Measurements from ENCODE around the gene ZNF275.

The ZNF275 gene

GRCh38 chrX:153395613-153396319 lies 61.8 kb downstream of the ZNF275 start:
- Histone ChIP-seq H3K4me3 (ENCODE audit: low read length) (no peak overlapping the region), H3K27me3 (ENCODE audit: insufficient read depth, low read length) (no peaks in the 10 kb centered on the region), H3K27ac (ENCODE audit: low read length) (no peak overlapping the region), H3K9me3 (ENCODE audit: insufficient read depth, low read depth, low read length) (no peaks in the 10 kb centered on the region), H3K4me1 (ENCODE audit: insufficient read depth, low read length) (no peaks in the 10 kb centered on the region), H3K9ac (ENCODE audit: low read depth, low read length) (no peak overlapping the region), H3K36me3 (ENCODE audit: insufficient read depth, low read depth, low read length) (no peaks in the 10 kb centered on the region)

GRCh38 chrX:153396320-153397195 lies 62.6 kb downstream of the ZNF275 start:
- Histone ChIP-seq H3K36me3 (ENCODE audit: insufficient read depth, low read depth, low read length) (no peaks in the 10 kb centered on the region), H3K27ac (ENCODE audit: low read length) (no peak overlapping the region), H3K9me3 (ENCODE audit: insufficient read depth, low read depth, low read length) (no peaks in the 10 kb centered on the region), H3K9ac (ENCODE audit: low read depth, low read length) (no peak overlapping the region), H3K4me1 (ENCODE audit: insufficient read depth, low read length) (no peaks in the 10 kb centered on the region), H3K27me3 (ENCODE audit: insufficient read depth, low read length) (no peaks in the 10 kb centered on the region), H3K4me3 (ENCODE audit: low read length) (no peak overlapping the region)

DNA sequence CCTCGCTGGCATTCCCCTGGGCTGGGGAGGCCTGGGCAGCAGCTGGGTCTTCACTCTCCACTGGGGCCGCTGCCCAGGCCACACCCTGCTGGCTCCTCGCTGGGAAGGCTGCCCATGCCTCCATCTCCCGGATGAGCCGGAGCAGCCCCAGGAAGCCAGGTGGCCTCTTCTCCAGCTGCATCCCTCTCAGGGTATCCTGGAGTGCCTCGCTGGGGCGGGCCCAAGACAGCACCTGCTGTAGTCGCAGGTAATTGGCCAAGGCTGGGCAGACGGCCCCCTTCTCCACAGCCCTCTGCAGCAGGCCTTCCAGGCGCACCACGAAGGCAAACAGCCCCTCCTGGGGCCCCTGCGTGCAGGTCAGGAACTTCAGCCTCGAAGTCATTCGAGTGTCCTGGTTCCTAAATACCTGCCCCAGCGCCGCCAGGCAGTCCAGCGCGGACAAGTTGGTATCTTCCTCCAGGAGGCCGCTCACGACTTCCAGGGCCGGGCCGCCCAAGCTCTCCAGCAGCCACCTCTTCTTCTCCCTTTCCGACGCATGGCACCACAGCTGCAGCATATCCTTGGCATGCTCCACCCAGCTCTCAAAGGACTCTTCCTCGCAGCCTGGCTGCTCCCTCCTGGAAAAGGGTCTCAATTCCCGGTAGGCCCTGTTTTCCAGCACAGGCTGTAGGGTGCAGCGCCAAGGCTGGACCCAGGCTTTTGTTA lies 63.5 kb downstream of the ZNF275 start:
- no peaks in the 10 kb centered on the region for H3K36me3 ChIP-seq (ENCODE audit: insufficient read depth, low read depth, low read length)
- no peaks in the 10 kb centered on the region for H3K9me3 ChIP-seq (ENCODE audit: insufficient read depth, low read depth, low read length)
- no peaks in the 10 kb centered on the region for H3K27me3 ChIP-seq (ENCODE audit: insufficient read depth, low read length)
- H3K4me3 ChIP-seq (ENCODE audit: low read length), result no peak overlapping the region
- H3K4me1 ChIP-seq (ENCODE audit: insufficient read depth, low read length), result no peaks in the 10 kb centered on the region
- no peak overlapping the region for H3K9ac ChIP-seq (ENCODE audit: low read depth, low read length)
- H3K27ac ChIP-seq (ENCODE audit: low read length), result no peak overlapping the region

DNA sequence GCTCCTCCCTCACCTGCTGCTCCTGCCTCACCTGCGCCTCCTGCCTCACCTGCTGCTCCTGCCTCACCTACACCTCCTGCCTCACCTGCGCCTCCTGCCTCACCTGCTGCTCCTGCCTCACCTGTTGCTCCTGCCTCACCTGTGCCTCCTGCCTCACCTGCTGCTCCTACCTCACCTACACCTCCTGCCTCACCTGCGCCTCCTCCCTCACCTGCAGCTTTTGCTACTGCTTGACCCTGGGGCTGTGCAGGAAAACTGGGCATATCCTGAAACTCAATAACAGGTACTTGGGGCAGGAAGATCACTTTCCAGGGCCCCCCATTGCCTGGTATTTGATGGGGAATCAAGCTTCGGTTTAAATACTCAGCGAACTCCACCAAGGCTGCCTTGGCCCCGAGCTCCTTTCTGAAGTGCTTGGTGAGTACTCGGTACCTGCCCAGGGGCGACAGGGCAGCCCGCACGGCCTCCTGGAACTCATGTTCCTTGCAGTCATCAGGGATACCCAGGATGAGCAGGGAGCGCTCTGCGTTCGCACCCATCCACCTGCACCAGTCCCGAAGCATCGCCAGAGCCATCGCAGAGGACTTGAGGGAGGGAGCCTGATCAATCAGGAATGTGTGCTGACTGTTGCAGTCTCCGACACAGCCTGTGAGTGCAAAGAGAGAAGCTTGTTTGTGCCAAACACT lies 64.5 kb downstream of the ZNF275 start:
- Histone ChIP-seq H3K9me3 (ENCODE audit: insufficient read depth, low read depth, low read length) (no peaks in the 10 kb centered on the region), H3K36me3 (ENCODE audit: insufficient read depth, low read depth, low read length) (no peaks in the 10 kb centered on the region), H3K4me3 (ENCODE audit: low read length) (no peak overlapping the region), H3K9ac (ENCODE audit: low read depth, low read length) (no peak overlapping the region), H3K27ac (ENCODE audit: low read length) (no peak overlapping the region), H3K4me1 (ENCODE audit: insufficient read depth, low read length) (no peaks in the 10 kb centered on the region), H3K27me3 (ENCODE audit: insufficient read depth, low read length) (no peaks in the 10 kb centered on the region)

- H3K4me3 ChIP-seq (ENCODE audit: low read length), result no peak overlapping the region
- no peaks in the 10 kb centered on the region for H3K36me3 ChIP-seq (ENCODE audit: insufficient read depth, low read depth, low read length)
- no peak overlapping the region for H3K9ac ChIP-seq (ENCODE audit: low read depth, low read length)
Observed at GRCh38 chrX:153400146-153401132, 66.5 kb downstream of the ZNF275 start.

DNA sequence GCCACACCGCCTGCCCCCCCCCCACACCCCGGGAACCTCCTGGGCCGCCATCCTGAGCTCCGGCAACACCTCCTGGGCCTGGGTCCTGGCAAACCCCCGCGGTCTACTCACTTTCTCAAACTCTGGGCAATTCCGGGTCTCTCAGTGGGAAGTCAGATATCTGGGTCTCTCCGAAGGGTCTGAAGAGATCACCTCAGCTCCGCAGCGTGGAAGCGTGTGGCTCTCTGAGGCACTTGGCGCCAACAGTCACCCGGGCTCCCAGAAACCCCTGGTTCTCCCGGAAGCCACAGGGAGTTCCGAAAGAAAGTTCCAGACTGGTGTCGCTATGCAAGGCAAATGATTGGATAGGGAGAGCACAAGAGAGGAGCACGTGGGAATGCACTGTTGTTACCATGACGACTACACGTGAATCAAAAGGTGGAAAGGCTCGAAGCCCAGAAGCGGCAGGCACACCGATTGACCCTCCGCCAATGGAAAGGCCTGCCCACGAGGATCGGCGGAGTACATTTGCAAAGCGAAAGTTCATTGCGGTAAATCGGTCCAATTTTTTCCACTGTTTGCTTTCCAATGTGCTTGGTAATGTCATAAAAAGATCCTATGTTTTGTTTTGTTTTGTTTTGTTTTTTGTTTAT lies 67.3 kb downstream of the ZNF275 start, which contains the start of gene PNMA6E:
PNMA6E (minus strand) TSS at position 218 of the 632 bp plus-strand sequence. CDS start 2,501 bp downstream, outside the sequence.
- Histone ChIP-seq H3K9me3 (ENCODE audit: insufficient read depth, low read depth, low read length) (no peaks in the 10 kb centered on the region), H3K9ac (ENCODE audit: low read depth, low read length) (no peak within 1 kb of the TSS)

More at GRCh38 chrX:153400146-153401132, 66.5 kb downstream of the ZNF275 start:
- Histone ChIP-seq H3K27me3 (ENCODE audit: insufficient read depth, low read length) (no peaks in the 10 kb centered on the region), H3K4me1 (ENCODE audit: insufficient read depth, low read length) (no peaks in the 10 kb centered on the region), H3K27ac (ENCODE audit: low read length) (no peak overlapping the region), H3K9me3 (ENCODE audit: insufficient read depth, low read depth, low read length) (no peaks in the 10 kb centered on the region)

More for the DNA sequence above, 67.3 kb downstream of the ZNF275 start, which contains the start of gene PNMA6E:
- Histone ChIP-seq H3K4me3 (ENCODE audit: low read length) (no peak within 1 kb of the TSS), H3K4me1 (ENCODE audit: insufficient read depth, low read length) (no peaks in the 10 kb centered on the region), H3K27ac (ENCODE audit: low read length) (no peak within 1 kb of the TSS), H3K36me3 (ENCODE audit: insufficient read depth, low read depth, low read length) (no peaks in the 10 kb centered on the region), H3K27me3 (ENCODE audit: insufficient read depth, low read length) (no peaks in the 10 kb centered on the region)

All from iPS-20b (cell line).